GM21447 (cell line): ENCODE data around the gene NSF.
"Not testable (repeated sequence)": the region's sequence is repeated elsewhere in the genome, so short reads cannot be mapped to it uniquely, and the experiment has no call there.

Experiments used
- ATAC-seq: cut with Tn5 transposase; IDR thresholded peaks from one replicate; pipeline ENCODE4 v1.9.1; 2021; ENCODE audit not compliant: unreplicated experiment

NSF gene

GRCh38 chr17:46773221-46773605, 182.7 kb downstream of the NSF start:
- no peak for ATAC-seq

GRCh38 chr17:46773676-46774075, 183.2 kb downstream of the NSF start:
- ATAC-seq = no peak

GRCh38 chr17:46774108-46774737, 183.8 kb downstream of the NSF start:
- no peak for ATAC-seq

GRCh38 chr17:46776298-46777005, 186.0 kb downstream of the NSF start:
- no peak for ATAC-seq

GRCh38 chr17:46777943-46778915, 187.8 kb downstream of the NSF start:
- ATAC-seq = no peak

- no peak for ATAC-seq
Observed at GRCh38 chr17:46780003-46780373, 189.5 kb downstream of the NSF start.

GRCh38 chr17:46782250-46782953, 191.9 kb downstream of the NSF start:
- ATAC-seq = no peak

GRCh38 chr17:46783031-46783593, 192.6 kb downstream of the NSF start:
- ATAC-seq = no peak

GRCh38 chr17:46785696-46786095, 195.2 kb downstream of the NSF start:
- ATAC-seq = no peak

GRCh38 chr17:46787478-46787877, 197.0 kb downstream of the NSF start:
- ATAC-seq = no peak

GRCh38 chr17:46788300-46788699, 197.8 kb downstream of the NSF start:
- no peak for ATAC-seq

- ATAC-seq = no peak
Observed at GRCh38 chr17:46788796-46789195, 198.3 kb downstream of the NSF start.

- no peak for ATAC-seq
Observed at GRCh38 chr17:46789610-46790009, 199.1 kb downstream of the NSF start.

- ATAC-seq = no peak
Observed at GRCh38 chr17:46790216-46790615, 199.7 kb downstream of the NSF start.

- no peak for ATAC-seq
Observed at GRCh38 chr17:46791531-46791930, 201.1 kb downstream of the NSF start.

GRCh38 chr17:46792071-46792470, 201.6 kb downstream of the NSF start:
- ATAC-seq = no peak

- ATAC-seq = not testable (repeated sequence)
Observed at GRCh38 chr17:46793023-46793422, 202.6 kb downstream of the NSF start.

GRCh38 chr17:46793541-46793940, 203.1 kb downstream of the NSF start:
- no peak for ATAC-seq

- no peak for ATAC-seq
Observed at GRCh38 chr17:46794318-46794717, 203.8 kb downstream of the NSF start.

GRCh38 chr17:46795379-46795952, 205.0 kb downstream of the NSF start:
- no peak for ATAC-seq
